Measurements from ENCODE around the gene TMC8. TPM values are rescaled to one million over a fixed set of nuclear protein-coding genes. Genes with fewer than 3 reads are reported as not detected.

Gene TMC8
- total RNA-seq, 1 experiment from 2014 or later, result 0.32 TPM

DNA sequence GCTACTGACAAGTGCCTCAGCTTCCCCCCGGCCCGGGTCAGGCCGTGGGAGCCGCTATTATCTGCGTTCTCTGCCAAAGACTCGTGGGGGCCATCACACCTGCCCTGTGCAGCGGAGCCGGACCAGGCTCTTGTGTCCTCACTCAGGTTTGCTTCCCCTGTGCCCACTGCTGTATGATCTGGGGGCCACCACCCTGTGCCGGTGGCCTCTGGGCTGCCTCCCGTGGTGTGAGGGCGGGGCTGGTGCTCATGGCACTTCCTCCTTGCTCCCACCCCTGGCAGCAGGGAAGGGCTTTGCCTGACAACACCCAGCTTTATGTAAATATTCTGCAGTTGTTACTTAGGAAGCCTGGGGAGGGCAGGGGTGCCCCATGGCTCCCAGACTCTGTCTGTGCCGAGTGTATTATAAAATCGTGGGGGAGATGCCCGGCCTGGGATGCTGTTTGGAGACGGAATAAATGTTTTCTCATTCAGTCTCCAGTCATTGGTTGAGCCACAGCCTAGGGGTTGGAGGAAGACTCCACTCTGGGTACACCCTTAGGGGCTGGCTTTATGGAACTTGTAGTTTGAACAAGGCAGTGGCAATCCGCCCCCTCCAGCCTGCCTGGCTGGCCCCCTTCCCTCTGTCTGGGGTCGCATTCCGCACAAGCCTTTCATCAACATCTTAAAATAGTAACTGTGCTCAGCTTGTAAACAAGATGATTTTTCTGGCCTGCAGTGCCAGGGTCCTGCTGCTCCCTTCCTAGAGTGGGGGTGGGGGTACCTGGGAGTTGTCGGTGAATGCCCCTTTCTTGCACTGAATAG is 41.9 kb downstream of the TMC8 start:
- H3K9me3 ChIP-seq (ENCODE audit: low read depth, low read length, poor library complexity, severe bottlenecking), result no peaks in the 10 kb centered on the region
- H3K4me3 ChIP-seq (ENCODE audit: low read depth, low read length, poor library complexity, severe bottlenecking), result no peak overlapping the region
- CTCF ChIA-PET, result no interaction called here
- intact Hi-C loops (cut with micrococcal nuclease; ENCODE audit: unreplicated experiment), result no loop called here
- H3K4me1 ChIP-seq (ENCODE audit: insufficient read depth, low read length, poor library complexity, severe bottlenecking), result peaks cover 11% of the 10 kb centered on the region
- TF ChIP-seq EZH2 (IDR thresholded peaks at IDR 0.05; ENCODE audit: borderline replicate concordance, low read depth, low read length, poor library complexity, severe bottlenecking) (no peak), CTCF (conservative IDR thresholded peaks at IDR 0.05; ENCODE audit: low read depth, low read length) (no peak)
- no peaks in the 10 kb centered on the region for H3K27me3 ChIP-seq (replicated peaks; ENCODE audit: insufficient read depth, low read depth, low read length, poor library complexity)
- BruUV-seq (replicated peaks), result no TSS peak
- no peak overlapping the region for H3K27ac ChIP-seq (ENCODE audit: low read depth, low read length, poor library complexity, severe bottlenecking)
- POLR2A ChIA-PET (ENCODE audit: low non-redundant PET), result interaction anchor here (0.6 kb wide), 1 partner anchor 15 kb away, joined by 3 read pairs; the partner anchor contains the start of genes AFMID and TK1
- peaks cover 20% of the 10 kb centered on the region for H3K36me3 ChIP-seq (ENCODE audit: insufficient read depth, low read length, poor library complexity, severe bottlenecking)
- DNase-seq (ENCODE audit: low spot score), result peak; percentile 32

GRCh38 chr17:78173097-78173715 is 42.6 kb downstream of the TMC8 start:
- H3K9me3 ChIP-seq (ENCODE audit: low read depth, low read length, poor library complexity, severe bottlenecking), result no peaks in the 10 kb centered on the region
- intact Hi-C loops (cut with micrococcal nuclease; ENCODE audit: unreplicated experiment), result no loop called here
- no peak overlapping the region for H3K4me3 ChIP-seq (ENCODE audit: low read depth, low read length, poor library complexity, severe bottlenecking)
- no peak for TF ChIP-seq CTCF (conservative IDR thresholded peaks at IDR 0.05; ENCODE audit: low read depth, low read length)
- no peak for TF ChIP-seq EZH2 (IDR thresholded peaks at IDR 0.05; ENCODE audit: borderline replicate concordance, low read depth, low read length, poor library complexity, severe bottlenecking)
- CTCF ChIA-PET, result no interaction called here
- no peak for DNase-seq (ENCODE audit: low spot score)
- H3K4me1 ChIP-seq (ENCODE audit: insufficient read depth, low read length, poor library complexity, severe bottlenecking), result peaks cover 8% of the 10 kb centered on the region
- H3K27ac ChIP-seq (ENCODE audit: low read depth, low read length, poor library complexity, severe bottlenecking), result no peak overlapping the region
- no TSS peak for BruUV-seq (replicated peaks)
- POLR2A ChIA-PET (ENCODE audit: low non-redundant PET), result no interaction called here
- no peaks in the 10 kb centered on the region for H3K27me3 ChIP-seq (replicated peaks; ENCODE audit: insufficient read depth, low read depth, low read length, poor library complexity)
- peaks cover 22% of the 10 kb centered on the region for H3K36me3 ChIP-seq (ENCODE audit: insufficient read depth, low read length, poor library complexity, severe bottlenecking)

GRCh38 chr17:78174346-78174869 is 43.8 kb downstream of the TMC8 start:
- DNase-seq (ENCODE audit: low spot score), result no peak
- no peaks in the 10 kb centered on the region for H3K9me3 ChIP-seq (ENCODE audit: low read depth, low read length, poor library complexity, severe bottlenecking)
- POLR2A ChIA-PET (ENCODE audit: low non-redundant PET), result no interaction called here
- H3K36me3 ChIP-seq (ENCODE audit: insufficient read depth, low read length, poor library complexity, severe bottlenecking), result peaks cover 34% of the 10 kb centered on the region
- CTCF ChIA-PET, result no interaction called here
- H3K27ac ChIP-seq (ENCODE audit: low read depth, low read length, poor library complexity, severe bottlenecking), result no peak overlapping the region
- TSS peak; percentile 37 for BruUV-seq (replicated peaks)
- intact Hi-C loops (cut with micrococcal nuclease; ENCODE audit: unreplicated experiment), result no loop called here
- no peaks in the 10 kb centered on the region for H3K27me3 ChIP-seq (replicated peaks; ENCODE audit: insufficient read depth, low read depth, low read length, poor library complexity)
- H3K4me3 ChIP-seq (ENCODE audit: low read depth, low read length, poor library complexity, severe bottlenecking), result no peak overlapping the region
- H3K4me1 ChIP-seq (ENCODE audit: insufficient read depth, low read length, poor library complexity, severe bottlenecking), result peaks cover 8% of the 10 kb centered on the region
- TF ChIP-seq EZH2 (IDR thresholded peaks at IDR 0.05; ENCODE audit: borderline replicate concordance, low read depth, low read length, poor library complexity, severe bottlenecking) (no peak), CTCF (conservative IDR thresholded peaks at IDR 0.05; ENCODE audit: low read depth, low read length) (no peak)
